HG03280 (cell line): Measurements from ENCODE around the gene TGM2.

ENCODE experiments used
- ATAC-seq: cut with Tn5 transposase; IDR thresholded peaks from one replicate; pipeline ENCODE4 v1.9.1; 2021; ENCODE audit warnings: mild to moderate bottlenecking, moderate library complexity; ENCODE audit not compliant: unreplicated experiment

Gene TGM2

DNA sequence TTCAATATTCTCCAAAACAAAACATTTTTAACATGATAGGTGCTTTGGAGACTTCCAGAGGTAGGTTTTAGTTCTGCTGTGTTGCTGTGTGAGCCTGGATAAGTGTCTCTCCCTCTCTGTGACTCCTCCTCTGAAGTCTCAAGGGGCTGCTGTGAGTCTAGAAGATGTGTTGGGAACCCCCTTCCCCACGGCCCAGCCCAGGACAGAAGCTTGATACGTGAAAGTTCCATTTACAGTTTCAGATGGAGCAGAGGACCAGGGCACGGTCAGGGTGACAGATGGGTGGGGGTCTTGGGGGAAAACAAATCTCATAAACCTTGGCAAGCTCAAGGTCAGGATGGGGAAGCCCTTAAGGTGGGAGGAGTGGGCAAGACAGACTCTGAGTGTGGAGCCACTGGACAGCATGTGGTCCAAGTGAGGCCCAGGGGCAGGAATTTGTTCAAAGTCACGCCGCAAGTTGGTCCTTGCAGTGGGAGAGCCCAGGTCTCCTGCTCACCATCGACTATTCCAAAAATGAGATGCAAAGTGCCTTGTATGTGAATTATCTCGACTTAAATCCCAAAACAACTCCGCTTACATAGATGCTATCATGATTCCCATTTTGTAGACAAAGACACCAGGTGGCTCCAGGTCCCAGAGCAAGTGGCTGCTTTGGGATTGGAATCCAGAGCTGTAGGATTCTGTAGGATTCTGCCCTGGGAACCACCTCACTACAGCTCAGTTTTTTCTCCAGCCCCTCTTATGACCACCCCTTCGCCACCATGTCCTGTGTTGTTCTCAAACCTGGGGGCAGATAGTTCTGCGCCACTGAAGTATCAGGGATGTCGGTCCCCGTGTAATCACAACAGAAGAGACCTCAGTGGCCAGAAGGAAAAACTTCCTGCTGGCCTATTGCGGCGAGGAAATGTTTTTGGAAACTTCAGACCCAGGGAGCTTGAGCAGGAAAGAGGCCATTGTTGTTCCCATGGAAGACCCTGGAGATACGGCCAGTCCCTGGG is 1.9 kb downstream of the TGM2 start:
- no peak for ATAC-seq

GRCh38 chr20:38162149-38162548 is 2.9 kb downstream of the TGM2 start:
- ATAC-seq, result no peak

- no peak for ATAC-seq
Observed at GRCh38 chr20:38161412-38161774, 3.7 kb downstream of the TGM2 start.

GRCh38 chr20:38159957-38160756 is 4.9 kb downstream of the TGM2 start:
- no peak for ATAC-seq

- ATAC-seq, result no peak
Observed at GRCh38 chr20:38159566-38159956, 5.5 kb downstream of the TGM2 start.

DNA sequence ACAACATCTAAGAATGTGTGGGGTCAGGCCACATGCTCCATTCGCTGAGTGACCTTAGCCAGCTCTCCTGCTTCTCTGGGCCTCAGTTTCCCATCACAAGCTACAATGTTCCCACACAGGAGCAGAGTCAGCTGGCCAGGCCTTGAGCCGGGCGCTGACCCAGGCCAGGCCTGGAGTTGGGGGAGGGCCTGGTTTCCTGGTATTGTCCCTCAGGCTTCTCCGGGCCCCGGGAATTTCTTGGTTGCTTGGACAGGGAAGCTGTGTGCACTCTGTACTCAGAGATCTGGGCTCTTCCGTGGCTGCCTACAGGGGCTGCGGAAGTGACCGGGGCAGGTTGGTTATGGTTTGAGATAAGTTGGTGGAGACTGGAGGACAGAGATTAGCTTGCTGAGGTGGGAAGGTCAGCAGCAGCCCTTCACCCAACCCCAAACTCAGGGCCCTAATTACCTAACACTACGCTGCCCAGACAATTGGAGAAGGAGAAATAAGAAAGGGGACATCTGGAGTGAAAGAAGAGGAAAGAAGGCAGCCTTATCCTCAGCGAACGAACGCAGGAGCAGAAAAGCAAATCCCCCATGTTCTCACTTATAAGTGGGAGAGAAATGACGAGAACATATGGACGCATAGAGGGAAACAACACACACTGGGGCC is 6.2 kb downstream of the TGM2 start:
- no peak for ATAC-seq

DNA sequence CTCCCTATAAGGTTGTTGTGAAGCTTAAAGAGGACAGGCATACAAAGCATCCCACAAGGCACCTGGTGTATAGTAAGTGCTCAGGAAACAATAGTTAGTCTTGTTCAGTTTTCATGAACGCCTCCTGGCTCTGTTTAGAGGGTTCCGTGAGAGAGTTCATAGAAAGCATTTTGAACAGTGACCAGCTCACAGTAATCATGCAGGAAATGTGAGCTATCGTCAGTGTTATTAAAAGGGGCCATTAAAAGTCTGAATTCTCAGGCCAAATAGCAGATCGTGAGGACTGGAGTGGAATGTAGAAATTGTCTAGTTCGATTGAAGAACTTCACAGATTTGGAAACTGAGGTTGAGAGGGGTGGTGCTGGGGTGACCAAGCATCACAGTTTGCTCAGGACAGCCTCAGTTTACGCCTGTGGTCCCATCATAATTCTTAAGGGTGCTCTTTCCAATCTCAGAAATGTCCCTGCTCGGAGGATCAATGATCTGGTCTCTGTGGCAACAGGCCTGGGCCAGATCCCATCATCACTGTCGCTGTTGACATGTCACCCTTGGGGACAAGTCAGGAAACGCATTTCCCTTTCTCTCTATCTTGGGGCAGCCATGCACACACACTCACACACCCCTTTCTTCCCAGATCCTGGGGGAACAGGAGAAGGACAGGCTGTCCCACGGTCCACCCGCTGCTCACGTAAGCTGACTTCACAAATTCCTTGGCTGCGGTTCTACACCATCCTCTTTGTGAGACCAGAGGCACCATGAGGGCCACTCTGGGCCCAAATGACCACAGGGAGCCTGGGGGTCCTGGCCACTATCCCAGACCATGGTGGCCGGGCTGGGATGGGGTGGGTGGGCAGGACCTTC is 7.2 kb downstream of the TGM2 start:
- ATAC-seq, result no peak

DNA sequence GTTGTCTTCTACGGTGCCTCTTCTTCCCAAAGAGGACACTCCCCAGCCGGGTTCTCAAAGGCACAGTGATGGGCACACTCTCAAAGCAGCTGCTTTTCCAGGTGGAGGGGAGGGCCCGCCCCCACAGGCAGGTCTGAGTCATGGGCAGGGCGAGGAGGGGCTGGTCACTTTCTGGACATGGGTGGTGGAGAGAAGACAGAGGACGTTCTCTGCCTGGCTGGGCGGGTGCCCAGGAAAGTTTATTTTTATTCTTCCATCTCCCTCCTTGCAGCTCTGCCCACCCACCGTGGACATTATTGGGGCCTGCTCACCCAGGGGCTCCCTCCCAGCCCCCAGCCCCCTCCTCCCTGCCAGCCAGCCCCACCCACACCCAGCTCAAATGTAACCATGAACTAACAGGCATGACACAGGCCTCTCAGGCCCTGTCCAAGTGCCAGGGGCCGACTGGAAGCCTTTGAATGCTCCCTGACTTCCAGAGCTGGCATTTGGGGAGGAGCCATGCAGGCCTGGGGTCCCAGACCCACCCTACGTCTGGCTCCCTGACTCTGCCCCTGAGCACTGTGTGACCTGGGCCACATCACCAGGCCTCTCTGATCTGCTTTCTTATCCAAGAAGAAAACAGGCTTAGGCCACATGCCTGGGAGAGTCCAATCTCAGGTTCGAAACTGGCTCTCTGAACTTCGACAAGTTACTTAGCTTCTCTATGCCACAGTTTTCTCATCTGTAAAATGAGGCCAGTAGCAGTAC is 8.0 kb downstream of the TGM2 start:
- ATAC-seq, result no peak

DNA sequence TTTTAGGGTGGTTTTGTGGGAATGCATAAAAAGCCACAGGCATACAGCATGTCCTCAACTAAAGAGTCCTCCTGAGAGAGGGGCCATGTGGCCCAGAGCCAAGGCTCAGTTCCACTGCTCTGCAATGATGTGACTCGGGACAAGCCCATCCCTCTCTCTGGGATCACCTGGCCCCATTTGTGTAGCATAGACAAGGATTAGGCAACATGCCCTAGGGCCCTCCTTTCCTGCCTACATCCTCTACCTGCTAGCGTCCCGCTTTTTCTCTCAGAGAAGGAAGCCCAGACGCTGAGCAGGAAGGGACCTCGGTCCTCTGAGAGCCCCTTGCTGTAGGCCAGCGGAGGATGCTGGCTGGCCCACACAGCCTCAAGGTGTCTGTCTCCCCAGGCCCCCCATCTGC is 8.8 kb downstream of the TGM2 start:
- no peak for ATAC-seq

- no peak for ATAC-seq
Observed at GRCh38 chr20:38155811-38156210, 9.3 kb downstream of the TGM2 start.

DNA sequence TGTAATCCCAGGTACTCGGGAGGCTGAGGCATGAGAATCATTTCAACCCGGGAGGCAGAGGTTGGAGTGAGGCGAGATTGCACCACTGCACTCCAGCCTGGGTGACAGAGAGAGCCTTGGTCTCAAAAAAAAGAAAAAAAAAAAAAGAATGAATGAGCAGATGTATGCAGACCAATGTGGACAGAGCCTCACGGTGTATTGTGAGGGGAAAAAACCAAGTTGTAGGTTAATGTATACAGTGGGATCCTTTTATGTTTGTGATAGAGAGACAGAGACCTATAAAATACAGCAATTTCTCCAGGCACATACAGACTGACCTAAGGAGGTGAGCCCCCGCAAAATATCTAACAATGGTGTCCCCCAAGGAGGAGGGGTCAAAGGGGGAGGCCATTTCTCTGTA is 11.7 kb downstream of the TGM2 start:
- no peak for ATAC-seq

DNA sequence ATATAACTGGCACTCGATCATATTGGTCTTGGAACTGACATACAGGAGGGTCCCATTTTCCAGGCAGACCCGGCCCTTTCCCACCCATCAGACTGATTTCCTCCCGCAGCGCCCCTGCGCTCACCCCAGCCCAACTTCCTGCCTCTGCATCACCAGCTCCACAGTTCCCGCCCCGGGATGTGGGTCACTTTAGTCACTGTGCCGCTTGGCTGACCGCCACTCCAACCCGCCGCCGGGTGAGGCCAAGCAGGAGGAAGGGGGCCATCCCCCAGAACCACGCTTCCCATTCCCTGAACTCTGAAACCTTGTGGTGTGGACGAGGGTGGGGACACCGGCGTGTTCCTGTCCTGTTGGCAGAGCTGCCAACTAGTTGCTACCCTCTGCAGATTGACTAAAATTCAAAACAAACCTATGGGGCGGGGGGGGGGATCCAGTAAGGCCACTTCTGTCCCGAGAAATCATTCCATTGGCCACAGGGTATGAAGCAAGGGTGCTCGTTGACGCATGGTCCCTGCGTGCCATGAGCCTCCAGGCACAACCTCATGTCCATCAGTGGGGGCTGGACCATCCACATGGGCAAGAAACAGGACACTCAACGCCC is 12.3 kb downstream of the TGM2 start:
- ATAC-seq, result no peak

- peak; percentile 54 for ATAC-seq
Observed at GRCh38 chr20:38152175-38152620, 12.9 kb downstream of the TGM2 start.

DNA sequence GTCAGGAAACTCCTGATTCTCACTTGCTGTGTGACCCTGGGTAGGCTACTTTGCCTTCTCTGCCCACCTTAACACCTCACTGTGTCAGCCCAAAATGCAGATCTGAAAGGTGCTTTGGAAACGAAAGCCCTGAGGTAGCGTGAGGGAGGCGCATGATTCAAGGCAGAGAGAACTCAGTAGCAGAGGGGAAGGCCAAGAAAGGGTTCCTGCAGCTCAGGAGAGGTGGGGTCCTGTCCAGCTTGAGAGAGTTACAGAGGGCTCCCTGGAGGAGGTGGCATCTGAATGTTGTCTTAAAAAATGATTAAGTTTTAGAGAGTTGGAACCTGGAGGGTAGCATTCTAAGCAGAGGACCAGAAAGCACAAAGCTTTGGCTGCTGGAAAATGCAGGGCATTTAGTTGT is 13.6 kb downstream of the TGM2 start:
- no peak for ATAC-seq

- ATAC-seq, result no peak
Observed at GRCh38 chr20:38150335-38151170, 14.5 kb downstream of the TGM2 start.

DNA sequence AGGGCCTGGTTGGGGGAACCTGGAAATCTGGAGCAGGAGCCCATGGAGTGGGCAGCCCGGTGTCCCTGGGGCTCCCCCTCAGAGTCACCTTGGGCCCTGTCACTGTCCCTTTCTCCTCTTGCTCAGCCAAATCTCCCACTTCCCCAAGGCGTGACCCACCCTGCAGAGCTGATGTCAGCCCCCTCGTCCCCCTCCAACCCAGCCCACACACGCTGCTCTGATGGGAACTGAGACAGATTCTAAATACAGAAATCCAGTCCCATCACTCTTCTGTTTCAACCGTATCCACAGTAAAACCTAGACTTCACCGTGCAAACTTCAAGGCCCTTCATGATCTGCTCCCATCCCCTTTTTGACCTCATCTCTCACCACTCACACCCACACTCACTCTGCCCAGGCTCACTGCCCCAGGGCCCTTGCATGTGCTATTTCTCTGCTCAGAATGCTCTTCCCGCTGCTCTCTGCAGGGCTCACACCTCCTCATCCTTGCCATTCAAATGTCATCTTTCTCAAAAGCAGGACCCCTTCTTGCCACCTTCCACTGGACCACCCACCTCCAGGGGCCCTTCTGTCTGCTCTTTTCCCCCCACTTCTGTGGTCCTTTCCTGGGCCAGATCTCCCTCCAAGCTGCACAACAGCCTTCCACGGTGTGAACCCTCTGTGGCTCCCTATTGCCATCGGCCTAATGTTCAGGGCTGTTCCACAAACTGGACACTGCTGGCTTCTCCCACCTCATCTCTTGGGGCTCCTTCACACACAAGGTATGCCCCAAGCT is 16.6 kb downstream of the TGM2 start:
- ATAC-seq, result no peak

GRCh38 chr20:38147751-38148150 is 17.3 kb downstream of the TGM2 start:
- ATAC-seq, result no peak

DNA sequence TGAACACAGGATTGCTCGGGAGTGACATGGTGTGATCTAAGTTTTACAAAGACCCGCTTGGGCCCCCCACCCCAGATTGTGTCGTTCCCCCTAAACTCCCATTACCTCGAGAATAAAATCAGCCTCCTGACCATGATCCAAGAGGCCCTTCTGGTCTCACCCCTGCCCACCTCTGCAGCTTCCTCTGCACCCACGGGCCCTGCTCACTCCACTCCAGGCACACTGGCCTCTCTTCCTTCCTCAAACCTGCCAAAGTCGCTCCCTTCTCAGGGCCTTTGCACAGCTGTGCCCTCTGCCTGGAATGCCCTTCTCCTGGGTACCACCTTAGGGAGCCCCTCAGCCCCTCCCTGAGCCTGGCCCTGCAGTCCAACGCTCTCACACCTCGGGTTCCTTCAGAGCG is 17.9 kb downstream of the TGM2 start:
- no peak for ATAC-seq
